HG03108 (cell line): ENCODE data around the gene TIGD3.
"Not testable (repeated sequence)": the region's sequence is repeated elsewhere in the genome, so short reads cannot be mapped to it uniquely, and the experiment has no call there.

Experiments used
- ATAC-seq: cut with Tn5 transposase; IDR thresholded peaks from one replicate; pipeline ENCODE4 v1.9.1; 2021; ENCODE audit warnings: moderate library complexity; ENCODE audit not compliant: unreplicated experiment

The TIGD3 gene

DNA sequence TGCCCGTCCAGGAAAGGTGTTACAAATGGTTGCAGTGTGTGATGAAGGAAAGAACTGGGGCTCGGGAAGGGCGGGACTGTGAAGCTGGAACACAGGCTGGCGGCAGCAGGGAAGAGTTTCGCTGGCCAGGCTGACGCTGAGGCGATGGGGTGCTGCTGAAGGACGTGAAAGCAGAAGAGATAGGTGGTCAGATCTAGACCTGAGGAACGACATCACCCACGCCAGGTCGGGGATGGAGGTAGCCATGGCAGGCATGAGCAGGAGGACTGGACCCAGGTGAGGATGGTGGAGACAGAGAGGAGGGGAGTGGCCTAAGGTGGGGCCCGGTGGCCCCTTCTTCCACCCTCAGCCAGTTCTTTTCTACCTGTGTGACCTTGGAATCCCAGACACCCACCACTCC is 30.7 kb upstream of the TIGD3 start:
- no peak for ATAC-seq

DNA sequence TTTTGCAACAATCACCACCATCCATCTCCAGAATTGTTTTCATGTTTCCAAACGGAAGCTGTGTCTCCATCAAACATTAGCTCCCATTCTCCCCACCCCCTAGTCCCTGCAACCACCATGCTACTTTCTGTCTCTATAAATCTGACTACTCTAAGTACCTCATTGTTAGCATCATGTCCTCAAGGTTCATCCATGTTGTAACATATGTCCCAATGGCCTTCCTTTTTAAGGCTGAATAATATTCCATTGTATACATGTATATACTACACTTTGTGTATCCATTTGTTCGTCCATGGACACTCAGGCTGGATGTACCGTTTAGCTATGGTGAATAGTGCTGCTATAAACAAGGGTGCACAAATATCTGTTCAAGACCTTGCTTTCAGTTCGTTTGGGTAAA is 29.1 kb upstream of the TIGD3 start:
- no peak for ATAC-seq

DNA sequence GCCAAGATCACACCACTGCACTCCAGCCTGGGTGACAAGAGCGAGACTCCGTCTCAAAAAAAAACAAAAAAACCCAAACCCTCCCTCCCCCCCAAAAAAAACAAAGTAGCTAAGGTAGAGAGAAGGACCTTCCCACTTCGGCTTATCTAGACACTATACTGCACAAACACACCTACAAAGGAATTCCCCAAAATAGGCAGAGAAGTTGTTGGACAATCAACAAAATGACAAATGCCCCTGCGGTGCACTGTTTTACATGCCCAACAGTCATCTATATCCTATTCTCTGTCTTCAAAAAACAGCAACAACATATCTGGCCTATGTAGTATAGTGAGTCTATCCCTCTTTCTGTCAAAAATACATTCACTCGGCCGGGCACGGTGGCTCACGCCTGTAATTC is 27.5 kb upstream of the TIGD3 start:
- no peak for ATAC-seq

DNA sequence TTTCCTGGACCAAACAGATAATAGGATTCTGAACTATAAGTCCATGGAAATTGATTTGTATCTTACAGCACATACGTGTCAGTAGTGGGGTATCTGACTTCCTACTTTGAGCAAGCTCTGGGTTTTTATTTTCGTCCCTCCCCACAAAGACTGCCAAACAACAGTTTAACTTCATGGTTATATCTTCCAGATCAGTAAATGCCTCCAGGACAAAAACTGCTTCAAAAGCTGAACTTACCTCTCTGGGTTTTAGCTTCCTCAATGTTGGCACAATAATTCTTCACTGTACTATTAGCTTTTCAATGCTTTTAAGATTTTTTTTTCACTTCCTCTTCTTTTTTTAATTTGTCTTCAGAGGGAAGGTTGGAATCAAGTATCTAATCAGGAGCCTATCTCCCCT is 25.1 kb upstream of the TIGD3 start:
- no peak for ATAC-seq

DNA sequence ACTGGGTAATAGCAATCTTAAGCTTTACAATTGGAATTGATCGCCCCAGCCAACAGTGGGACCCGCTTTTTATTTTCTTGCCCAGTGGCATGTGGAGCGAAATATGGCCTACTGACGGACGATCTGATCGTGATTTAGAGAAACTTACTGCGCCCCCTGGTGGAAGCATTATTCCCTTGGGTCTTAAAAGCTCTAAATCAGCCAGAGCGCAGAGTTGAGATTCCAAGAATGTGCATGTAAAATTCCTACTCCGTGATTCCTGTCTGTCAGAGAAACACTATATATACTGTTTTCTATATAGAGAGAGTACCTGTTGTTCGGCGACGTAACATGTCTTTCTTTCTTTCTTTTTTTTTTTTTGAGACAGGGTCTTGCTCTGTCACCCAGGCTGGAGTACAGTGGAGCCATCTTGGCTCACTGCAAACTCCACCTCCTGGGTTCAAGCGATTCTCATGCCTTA is 24.6 kb upstream of the TIGD3 start:
- no peak for ATAC-seq

DNA sequence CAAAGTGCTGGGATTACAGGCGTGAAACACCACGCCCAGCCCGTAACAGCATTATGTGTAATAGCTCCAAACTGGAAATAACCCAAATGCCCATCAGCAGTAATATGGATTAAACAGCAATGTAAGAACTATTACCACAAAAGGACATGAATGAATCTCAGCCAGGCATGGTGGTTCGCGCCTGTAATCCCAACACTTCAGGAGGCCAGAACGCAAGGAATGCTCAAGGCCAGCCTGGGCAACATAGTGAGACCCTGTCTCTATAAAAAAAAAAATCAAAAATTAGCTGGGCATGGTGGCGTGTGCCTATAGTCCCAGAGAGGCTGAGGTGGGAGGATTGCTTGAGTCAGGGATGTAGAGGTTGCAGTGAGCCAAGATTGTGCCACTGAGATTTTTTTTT is 24.0 kb upstream of the TIGD3 start:
- no peak for ATAC-seq

DNA sequence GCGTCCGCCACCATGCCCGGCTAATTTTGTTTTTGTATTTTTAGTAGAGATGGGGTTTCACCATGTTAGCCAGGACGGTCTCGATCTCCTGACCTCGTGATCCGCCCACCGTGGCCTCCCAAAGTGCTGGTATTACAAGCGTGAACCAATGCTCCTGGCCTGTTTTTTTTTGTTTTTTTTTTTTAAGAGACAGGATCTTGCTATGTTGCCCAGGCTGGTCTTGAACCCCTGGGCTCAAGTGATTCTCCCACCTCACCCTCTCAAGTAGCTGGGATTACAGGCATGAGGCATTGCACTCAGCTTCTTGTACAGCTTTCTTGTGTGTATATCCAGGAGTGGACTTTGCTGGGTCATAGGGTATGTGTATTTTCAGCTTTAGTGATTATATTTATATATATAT is 22.0 kb upstream of the TIGD3 start:
- ATAC-seq: not testable (repeated sequence)

DNA sequence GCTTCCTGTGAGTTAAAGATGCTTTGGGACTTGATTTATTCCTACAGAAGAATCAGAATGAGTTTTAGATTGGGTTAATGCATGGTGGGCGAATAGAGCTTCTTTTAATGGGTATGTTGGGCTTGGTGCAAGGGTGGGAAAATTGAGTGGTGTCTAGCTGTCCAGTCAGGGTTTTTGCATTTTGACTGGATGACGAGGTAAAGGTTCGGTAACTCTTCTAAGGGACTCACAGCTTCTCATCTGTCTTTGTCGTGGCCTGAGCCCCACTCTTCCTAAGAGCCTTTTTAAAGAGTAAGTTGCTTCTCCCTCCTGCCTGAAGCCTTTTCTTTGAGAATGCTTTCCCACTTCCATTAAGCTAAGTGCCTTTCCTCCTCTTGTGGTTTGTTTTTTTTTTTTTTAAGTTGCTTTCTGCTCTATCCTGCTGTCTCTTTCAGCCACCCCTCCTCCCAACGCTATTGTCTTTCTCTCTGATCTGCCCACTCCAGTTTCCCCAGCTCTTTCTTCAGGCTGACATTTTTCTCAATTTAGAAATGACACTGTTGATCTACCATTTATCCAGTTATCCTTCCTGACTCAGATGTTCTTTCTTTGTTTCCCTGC is 19.8 kb upstream of the TIGD3 start:
- no peak for ATAC-seq

DNA sequence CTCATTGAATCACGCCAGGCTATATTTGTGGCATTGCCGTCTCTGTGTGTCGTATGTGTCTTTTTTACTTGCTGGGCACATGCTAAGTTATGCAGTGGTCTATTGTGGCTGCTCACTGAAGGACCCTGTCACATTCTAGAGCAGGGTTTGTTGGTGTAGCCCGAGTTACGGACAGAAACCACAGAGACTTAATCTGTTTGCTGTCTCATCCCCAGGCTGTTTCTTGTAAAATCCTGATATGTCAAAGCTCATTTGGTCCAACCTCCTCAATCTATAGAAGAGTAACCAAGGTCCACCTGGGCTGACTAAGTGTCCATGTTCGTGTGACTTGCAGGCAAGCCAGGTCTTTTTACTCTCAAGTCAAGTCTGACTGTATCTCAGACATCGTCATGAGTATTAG is 15.9 kb upstream of the TIGD3 start:
- ATAC-seq: no peak

DNA sequence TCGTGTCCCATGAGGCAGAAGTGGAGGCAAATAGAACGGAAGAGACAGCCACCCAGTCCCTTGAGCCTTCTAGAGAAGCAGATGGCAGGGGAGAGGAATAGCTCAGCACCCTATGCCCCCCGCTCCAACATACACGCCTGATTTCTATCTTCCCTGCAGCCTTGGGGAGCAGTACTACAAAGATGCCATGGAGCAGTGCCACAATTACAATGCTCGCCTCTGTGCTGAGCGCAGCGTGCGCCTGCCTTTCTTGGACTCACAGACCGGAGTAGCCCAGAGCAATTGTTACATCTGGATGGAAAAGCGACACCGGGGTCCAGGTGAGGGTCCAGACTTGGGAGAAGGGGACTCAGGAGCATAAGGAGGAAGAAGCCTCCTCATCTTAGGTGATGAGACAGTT is 14.3 kb upstream of the TIGD3 start:
- no peak for ATAC-seq

DNA sequence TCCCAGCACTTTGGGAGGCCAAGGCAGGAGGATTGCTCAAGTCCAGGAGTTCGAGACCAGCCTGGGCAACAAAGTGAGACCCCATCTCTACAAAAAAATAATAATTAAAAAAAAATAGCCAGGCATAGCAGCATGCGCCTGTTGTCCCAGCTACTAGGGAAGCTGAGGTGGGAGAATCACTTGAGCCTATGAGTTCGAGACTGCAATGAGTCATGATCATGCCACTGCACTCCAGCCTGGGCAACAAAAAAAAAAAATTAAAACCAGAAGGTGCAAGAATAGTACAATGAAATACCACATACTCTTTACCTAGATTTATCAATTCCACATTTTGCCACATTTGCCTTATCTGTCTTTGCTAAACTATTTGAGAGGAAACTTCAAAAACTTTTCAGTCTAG is 12.7 kb upstream of the TIGD3 start:
- ATAC-seq: no peak

DNA sequence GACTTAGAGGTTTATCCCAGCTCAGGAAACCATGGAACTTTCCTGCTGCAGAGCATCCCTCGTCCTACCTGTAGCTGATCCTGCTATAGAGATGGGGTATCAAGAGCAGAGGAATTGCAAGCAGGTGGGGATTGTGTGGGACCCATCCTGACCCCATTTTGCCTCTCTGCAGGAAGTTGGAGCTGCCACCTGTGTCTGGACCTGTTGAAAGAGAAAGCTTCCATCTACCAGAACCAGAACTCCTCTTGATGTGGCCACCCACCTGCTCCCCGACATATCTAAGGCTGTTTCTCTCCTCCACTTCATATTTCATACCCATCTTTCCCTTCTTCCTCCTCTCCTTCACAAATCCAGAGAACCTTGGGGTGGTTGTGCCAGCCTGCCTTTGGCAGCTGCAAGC is 3.0 kb upstream of the TIGD3 start:
- no peak for ATAC-seq

DNA sequence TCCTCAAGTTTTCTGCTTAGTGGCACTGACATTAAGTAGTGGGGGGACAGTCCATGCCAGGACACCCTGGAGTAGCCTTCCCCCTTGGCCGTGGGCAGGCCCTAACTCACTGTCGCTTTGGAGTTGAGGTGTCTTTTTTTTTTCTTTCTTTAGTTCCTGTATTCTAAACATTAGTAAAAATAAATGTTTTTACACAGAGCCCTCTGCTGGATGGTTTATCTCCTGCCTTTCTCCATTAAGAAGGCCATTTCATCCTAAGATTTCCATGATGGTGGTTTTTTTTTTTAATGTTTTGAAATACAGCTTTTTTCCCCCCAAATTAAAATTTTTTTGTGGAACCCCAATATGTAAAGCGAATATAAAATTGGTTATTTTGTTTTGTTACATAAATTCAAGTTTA is 1.8 kb upstream of the TIGD3 start:
- no peak for ATAC-seq

DNA sequence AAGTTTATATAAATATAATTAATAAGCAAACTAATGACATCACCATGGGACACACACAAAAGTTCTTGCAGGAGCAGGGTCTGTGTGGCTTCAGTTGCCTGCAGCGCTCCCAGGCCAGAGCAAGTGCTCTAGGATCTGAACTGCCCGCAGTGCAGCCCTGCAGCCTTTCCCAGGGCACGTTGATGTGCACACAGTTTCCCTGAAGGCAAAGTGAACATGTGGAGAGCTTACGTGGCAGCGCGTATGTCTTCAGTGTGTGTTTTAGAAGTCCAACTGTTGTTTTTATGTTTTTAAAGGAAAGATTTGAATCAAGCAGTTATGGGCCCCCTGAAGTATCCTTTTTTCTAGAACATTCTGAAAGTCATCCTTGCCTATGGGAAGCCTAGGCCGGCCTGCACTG is 1.2 kb upstream of the TIGD3 start:
- no peak for ATAC-seq

DNA sequence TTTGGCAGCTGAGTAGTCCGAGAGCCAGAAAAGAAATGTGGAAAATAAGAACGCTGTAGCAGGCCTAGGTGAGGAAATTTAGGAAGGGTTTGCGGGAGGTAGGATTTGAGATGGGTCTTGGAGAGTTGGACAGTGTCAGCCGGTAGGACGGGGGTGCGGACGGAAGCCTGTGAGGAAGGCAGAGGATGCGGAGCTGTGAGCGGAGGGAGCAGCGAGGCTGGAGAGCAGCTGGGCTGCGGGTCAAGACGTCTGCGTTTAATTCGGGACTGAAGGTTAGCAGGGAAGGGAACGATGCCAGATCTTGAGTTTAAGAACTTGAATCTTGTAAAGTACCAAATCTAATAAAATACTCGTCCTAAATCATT is 669 bp upstream of the TIGD3 start:
- no peak for ATAC-seq

DNA sequence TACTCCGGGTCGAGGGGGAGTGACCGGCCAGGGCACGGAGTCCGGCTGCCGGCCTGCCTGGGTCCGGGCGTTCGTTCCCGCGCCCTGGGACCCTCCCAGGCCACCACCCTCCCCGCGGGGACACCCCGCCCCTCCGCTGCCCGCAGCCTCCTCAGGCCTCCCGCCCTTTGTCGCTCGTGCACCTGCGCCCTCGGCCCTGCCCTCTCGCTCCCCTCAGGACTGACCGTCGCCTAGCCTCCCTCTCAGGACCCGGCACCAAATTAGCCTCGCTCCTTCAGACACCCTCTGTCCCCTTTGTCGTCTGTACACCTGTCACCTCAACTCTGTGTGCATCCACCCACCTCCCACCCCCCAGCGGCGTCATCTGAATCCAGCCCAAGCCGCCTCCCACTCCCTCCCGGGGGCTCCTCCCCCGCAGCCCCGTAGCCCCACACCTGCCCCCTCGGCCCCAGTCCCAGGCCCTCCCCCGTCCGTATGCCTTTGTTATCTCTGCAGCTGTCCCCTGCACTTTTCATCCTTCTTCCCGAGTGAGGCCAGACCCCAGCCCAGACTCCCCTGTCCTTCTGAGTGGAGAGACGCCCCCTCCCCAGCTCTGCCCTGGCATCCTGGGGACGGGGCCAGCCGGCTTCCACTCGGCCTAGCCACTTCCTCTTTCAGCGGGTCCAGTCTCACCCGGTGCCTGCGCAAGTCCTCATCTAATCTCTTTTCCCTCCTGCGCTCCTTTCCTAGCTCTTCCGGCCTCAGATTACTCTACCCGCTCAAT is 643 bp downstream of the TIGD3 start:
- ATAC-seq: peak; percentile 21

DNA sequence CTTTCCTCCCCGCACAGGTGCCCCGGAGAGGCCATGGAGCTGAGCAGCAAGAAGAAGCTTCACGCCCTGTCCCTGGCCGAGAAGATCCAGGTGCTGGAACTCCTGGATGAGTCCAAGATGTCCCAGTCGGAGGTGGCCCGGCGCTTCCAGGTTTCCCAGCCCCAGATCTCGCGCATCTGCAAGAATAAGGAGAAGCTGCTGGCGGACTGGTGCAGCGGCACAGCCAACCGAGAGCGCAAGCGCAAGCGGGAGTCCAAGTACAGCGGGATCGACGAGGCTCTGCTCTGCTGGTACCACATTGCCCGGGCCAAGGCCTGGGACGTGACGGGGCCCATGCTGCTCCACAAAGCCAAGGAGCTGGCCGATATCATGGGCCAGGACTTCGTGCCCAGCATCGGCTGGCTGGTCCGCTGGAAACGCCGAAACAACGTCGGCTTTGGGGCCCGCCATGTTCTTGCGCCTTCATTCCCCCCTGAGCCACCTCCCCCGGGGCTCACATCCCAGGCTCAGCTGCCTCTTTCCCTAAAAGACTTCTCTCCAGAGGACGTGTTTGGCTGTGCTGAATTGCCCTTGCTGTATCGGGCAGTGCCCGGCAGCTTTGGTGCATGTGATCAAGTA is 1.3 kb downstream of the TIGD3 start:
- no peak for ATAC-seq

DNA sequence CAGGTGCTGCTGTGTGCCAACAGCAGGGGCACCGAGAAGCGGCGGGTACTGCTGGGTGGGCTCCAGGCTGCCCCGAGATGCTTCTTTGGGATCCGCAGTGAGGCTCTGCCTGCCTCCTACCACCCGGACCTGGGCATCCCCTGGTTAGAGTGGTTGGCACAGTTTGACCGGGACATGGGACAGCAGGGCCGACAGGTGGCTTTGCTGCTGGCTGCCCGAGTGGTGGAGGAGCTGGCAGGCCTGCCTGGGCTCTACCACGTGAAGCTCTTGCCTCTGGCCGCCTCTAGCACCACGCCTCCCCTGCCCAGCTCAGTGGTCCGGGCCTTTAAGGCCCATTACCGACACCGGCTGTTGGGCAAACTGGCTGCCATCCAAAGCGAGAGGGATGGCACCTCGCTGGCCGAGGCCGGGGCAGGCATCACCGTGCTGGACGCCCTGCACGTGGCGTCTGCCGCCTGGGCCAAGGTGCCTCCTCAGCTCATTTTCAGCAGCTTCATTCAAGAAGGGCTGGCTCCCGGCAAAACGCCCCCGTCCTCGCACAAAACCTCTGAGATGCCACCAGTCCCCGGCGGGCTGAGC is 1.9 kb downstream of the TIGD3 start:
- no peak for ATAC-seq

DNA sequence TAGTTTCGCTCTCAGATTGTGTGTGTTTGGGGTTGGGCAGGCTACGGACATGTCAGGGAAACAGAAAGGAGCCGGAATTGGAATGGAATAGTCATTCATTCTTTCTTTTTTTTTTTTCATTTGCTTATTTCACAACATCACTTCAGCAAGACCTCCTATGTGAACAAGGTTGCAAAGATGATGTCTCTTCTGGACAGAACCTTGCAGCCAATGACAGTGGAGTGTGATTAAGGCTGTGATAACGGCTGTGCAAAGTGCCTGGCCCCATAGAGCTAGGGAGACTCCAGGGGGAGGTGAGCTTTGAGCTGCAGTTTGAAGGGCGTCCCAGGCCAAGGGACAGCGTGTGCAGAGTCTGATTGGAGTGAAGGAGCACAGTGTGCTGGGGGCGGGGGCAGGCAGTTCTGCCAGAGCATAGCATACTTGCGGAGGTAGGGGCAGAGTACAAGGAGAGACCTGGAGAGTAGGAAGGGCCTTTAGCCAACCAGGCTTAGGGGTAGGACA is 3.4 kb downstream of the TIGD3 start:
- no peak for ATAC-seq

DNA sequence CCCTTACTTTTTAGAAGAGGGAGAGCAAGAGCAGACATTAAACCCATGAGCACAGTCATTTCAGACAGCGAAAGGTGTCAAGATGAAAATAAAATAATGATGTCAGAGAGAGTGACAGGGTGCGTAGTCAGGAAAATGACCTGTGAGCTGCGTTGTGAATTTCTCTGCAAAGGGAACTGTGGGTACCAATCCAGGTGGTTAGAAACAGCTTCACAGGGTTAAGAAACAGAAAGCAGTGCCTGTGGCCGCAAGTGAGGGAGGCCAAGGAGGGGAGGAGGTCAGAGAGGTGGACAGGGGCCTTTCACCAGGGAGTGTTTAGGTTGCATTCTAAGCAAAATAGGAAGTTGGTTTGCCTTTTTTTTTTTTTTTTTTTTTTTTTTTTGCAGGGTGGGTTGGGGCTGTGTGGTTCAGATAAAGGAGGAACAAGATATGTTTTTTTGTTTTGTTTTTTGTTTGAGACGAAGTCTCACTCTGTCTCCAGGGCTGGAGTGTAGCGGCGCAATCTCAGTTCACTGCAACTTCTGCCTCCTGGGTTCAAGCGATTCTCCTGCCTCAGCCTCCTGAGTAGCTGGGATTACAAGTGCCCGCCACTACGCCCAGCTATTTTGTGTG is 7.9 kb downstream of the TIGD3 start:
- ATAC-seq: peak; percentile 69

DNA sequence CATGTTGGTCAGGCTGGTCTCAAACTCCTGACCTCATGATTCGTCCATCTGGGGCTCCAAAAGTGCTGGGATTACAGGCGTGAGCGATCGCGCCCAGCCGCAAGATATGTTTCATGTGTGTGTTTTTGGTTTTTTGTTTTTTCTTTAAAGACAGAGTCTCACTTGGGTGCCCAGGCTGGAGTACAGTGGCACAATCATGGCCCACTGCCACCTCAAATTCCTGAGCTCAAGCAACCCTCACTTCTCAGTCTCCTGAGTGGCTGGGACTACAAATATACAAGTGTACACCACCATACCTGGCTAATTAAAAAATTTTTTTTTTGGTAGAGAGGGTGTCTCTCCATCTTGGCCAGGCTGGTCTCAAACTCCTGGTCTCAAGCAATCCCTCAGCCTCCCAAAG is 8.4 kb downstream of the TIGD3 start:
- ATAC-seq: no peak

DNA sequence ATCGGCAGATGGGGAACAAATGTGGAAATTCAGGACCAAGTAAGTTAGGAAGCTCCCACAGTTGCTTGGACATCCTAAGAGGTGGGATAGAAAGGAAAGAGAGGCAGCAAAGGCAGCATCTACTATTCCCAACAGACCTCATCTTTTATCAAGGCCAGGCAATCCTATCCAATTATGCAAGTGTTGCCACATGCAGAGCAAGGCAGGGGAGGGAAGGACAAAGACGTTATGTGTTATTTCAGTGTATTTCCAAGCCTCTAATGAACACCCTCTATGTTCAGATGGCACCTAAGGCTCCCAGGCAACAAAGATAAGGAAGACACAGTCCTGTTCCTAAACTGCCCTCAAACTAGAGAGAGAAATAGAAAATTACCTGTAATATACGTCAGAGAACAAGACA is 9.2 kb downstream of the TIGD3 start:
- ATAC-seq: no peak
